HG03064 (cell line): ENCODE measurements around the gene MAF.

Experiments
- ATAC-seq: cut with Tn5 transposase; IDR thresholded peaks from one replicate; pipeline ENCODE4 v1.9.1; 2021; ENCODE audit warnings: low read depth; ENCODE audit not compliant: unreplicated experiment

The MAF gene

GRCh38 chr16:79550373-79550772 lies 50.2 kb downstream of the MAF start:
- no peak for ATAC-seq

- ATAC-seq = no peak
Measured at GRCh38 chr16:79547085-79547484, 53.5 kb downstream of the MAF start.
